HEK293 (cell line): ENCODE data around the gene ARHGEF7.

ENCODE experiments used
- BCL11A ChIP-seq: fragments of 450-650 bp; formaldehyde crosslinking; IDR thresholded peaks from 2 replicates; pipeline ENCODE4 v1.5.1; 2016; ENCODE audit warnings: low read depth, missing biosample characterization, missing genetic modification characterization
- CTCF ChIP-seq: fragments of 450-650 bp; formaldehyde crosslinking; IDR thresholded peaks from 2 replicates; pipeline ENCODE4 v1.5.1; 2016; ENCODE audit warnings: missing biosample characterization, missing genetic modification characterization
- KLF10 ChIP-seq: fragments of 450-650 bp; IDR thresholded peaks from 2 replicates; pipeline ENCODE4 v1.5.1; 2018; ENCODE audit warnings: missing biosample characterization, mild to moderate bottlenecking, missing genetic modification characterization
- ZNF146 ChIP-seq: fragments of 450-650 bp; formaldehyde crosslinking; IDR thresholded peaks from 2 replicates; pipeline ENCODE4 v1.5.1; 2016; ENCODE audit warnings: missing biosample characterization, missing genetic modification characterization
- ZNF169 ChIP-seq: fragments of 450-650 bp; formaldehyde crosslinking; IDR thresholded peaks from 2 replicates; pipeline ENCODE4 v1.5.1; 2016; ENCODE audit warnings: missing biosample characterization, missing genetic modification characterization
- ZNF677 ChIP-seq: fragments of 450-650 bp; IDR thresholded peaks from 2 replicates; pipeline ENCODE4 v1.5.0; 2018; ENCODE audit warnings: missing biosample characterization, mild to moderate bottlenecking, missing genetic modification characterization, moderate library complexity

GRCh38 chr13:111110054-111110453 lies 5.1 kb upstream of the ARHGEF7 start:
- TF ChIP-seq CTCF (tag by site-specific recombination) (no peak), ZNF169 (tag by site-specific recombination) (no peak), BCL11A (tag by site-specific recombination) (no peak), KLF10 (tag by site-specific recombination) (no peak), ZNF146 (tag by site-specific recombination) (no peak), ZNF677 (no peak)
